ENCODE measurements around the gene TSC2. TPM values are rescaled to one million over a fixed set of nuclear protein-coding genes. Genes with fewer than 3 reads are reported as not detected.
A peak's percentile ranks its signal among the peaks of the same experiment; 100 is the strongest.

The TSC2 gene
- total RNA-seq, 3 donors from 2014 or later: 140 to 161 (median 150) TPM

DNA sequence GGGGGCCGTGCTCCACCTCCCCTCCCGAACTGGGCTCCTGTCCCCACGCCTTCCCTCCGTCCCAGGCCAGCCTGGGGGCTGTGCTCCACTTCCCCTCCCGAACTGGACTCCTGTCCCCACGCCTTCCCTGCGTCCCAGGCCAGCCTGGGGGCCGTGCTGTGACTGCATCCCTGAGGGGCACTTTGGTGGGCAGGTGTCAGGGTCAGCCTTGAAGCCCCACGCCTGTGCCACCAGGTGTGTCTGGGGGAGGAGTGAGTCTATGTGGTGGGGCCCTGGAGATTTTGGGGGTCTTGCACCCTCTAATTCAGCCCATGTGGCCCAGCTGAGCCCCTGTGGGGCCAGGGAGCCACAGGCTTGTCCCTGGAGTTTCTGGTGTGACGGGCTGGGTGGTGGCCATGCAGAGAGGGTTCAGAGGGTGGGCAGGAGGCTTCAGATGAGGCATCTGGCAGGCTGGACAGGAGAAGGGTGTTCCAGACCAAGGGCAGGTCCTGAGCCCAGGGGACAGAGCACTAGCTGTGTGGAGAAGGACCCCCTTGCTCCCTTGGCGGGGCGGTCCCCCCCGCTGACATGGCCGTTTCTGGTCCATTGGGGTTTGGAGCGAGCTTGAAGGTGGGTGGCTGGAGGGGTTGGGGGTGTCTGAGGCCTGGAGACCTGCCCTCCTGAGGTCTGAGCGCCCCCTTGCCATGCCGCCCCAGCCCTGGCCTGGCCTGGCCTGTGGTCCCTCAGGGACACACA is 12.9 kb upstream of the TSC2 start:
- no peaks in the 10 kb centered on the region for H3K36me3 ChIP-seq (ENCODE audit: low read depth)

DNA sequence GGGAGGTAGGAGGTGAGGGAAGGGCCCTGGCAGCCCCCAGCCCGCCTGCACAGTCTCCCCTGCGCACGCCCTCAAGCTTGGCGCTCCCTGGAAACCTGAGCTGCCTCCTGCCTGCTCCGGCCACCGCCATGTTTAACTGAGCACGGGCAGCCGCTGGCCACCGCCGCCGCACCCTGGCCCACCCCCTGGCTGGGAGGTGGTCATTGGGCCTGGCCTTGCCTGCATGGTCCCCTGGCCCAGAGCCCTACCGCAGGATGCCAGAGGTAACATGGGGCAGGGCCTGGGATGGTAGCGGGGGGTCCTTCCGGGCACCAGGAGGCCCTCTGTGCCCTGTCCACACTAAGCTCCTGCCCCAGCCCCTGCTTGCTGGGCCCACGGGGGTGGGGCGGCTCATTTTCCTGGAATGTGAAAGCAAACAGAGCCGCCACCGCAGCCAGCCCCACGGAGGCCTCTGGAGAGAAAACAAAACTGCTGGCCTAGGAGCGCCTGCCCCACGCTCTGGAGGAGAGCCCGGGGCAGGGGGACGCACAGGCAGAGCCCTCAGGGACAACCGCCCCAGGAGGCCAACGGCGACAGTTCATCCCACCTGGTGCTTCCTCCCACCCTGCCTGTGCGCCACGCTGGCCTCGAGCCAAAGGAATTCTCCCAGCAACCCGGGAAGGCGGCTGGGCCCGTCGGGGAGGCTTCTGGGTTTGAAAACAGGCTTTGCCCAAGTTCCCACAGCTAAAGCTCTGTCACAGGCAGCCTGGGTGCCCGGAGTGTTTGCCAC is 12.2 kb upstream of the TSC2 start:
- TF ChIP-seq, protein P1, sequence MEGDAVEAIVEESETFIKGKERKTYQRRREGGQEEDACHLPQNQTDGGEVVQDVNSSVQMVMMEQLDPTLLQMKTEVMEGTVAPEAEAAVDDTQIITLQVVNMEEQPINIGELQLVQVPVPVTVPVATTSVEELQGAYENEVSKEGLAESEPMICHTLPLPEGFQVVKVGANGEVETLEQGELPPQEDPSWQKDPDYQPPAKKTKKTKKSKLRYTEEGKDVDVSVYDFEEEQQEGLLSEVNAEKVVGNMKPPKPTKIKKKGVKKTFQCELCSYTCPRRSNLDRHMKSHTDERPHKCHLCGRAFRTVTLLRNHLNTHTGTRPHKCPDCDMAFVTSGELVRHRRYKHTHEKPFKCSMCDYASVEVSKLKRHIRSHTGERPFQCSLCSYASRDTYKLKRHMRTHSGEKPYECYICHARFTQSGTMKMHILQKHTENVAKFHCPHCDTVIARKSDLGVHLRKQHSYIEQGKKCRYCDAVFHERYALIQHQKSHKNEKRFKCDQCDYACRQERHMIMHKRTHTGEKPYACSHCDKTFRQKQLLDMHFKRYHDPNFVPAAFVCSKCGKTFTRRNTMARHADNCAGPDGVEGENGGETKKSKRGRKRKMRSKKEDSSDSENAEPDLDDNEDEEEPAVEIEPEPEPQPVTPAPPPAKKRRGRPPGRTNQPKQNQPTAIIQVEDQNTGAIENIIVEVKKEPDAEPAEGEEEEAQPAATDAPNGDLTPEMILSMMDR (IDR thresholded peaks at IDR 0.05): no peak
- peak in 1 of 3 donors; percentile 69 for DNase-seq
- Histone ChIP-seq H3K4me3 (no peak overlapping the region), H3K36me3 (ENCODE audit: low read depth) (no peaks in the 10 kb centered on the region), H3K4me1 (ENCODE audit: low read depth) (peaks cover 31% of the 10 kb centered on the region), H3K9me3 (no peaks in the 10 kb centered on the region)
- peak; percentile 32 for ATAC-seq
- intact Hi-C loops (cut with DNase I, micrococcal nuclease): no loop called here

More for the DNA sequence above, 12.9 kb upstream of the TSC2 start:
- H3K9me3 ChIP-seq: no peaks in the 10 kb centered on the region
- DNase-seq: no peak
- H3K4me1 ChIP-seq (ENCODE audit: low read depth): peaks cover 24% of the 10 kb centered on the region
- TF ChIP-seq, protein P1 (IDR thresholded peaks at IDR 0.05): no peak
- intact Hi-C loops (cut with DNase I, micrococcal nuclease): no loop called here
- no peak overlapping the region for H3K4me3 ChIP-seq
- ATAC-seq: no peak

DNA sequence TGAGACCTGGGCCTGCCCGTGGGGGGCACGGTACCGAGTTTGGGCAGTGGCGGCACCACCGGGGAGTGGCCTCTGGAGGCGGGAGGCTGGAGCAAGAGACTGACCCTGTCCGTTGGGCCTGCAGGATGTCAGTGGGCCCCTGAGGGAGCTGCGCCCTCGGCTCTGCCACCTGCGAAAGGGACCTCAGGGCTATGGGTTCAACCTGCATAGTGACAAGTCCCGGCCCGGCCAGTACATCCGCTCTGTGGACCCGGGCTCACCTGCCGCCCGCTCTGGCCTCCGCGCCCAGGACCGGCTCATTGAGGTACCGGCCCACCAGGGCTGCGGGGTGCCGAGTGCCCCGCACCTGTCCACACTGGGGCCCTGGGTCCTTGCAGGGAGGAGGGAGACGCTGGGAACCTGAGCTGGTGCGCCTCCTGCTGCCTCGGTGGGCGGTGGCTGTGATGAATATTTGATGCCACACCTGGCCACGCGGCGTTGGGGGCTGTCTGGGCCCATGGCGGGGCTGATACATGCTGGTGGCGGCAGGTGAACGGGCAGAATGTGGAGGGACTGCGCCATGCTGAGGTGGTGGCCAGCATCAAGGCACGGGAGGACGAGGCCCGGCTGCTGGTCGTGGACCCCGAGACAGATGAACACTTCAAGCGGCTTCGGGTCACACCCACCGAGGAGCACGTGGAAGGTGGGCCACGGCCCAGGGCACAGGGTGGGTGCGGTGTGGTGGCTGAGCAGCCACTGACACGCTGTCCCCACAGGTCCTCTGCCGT is 11.4 kb upstream of the TSC2 start:
- Histone ChIP-seq H3K36me3 (ENCODE audit: low read depth) (no peaks in the 10 kb centered on the region), H3K4me1 (ENCODE audit: low read depth) (peaks cover 39% of the 10 kb centered on the region), H3K4me3 (no peak overlapping the region), H3K9me3 (no peaks in the 10 kb centered on the region)
- TF ChIP-seq, protein P1 (IDR thresholded peaks at IDR 0.05): no peak
- intact Hi-C loops (cut with DNase I, micrococcal nuclease): no loop called here
- DNase-seq: no peak
- no peak for ATAC-seq

DNA sequence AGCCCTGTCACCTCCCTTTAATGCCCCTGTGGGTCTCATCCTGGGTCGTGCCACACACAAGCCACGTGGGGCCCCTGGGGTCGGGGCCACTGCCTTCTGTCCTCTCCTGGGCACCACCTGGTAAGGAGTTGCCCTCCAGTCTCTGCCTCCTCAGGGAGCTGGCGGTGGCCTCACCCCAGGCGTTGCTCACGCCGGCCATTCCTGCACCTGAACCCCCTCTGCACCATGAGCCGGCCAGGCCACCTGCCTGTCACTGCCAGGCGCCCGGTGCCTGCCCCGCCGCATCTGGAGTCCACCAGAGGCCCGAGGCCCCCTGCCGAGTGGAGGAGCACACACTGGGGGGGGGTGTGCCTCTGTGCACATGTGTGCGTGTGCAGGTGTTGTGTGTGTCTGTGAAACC is 10.7 kb upstream of the TSC2 start:
- ATAC-seq (no peak), DNase-seq (no peak)
- intact Hi-C loops (cut with DNase I, micrococcal nuclease): no loop called here
- TF ChIP-seq, protein P1 (IDR thresholded peaks at IDR 0.05): no peak
- Histone ChIP-seq H3K4me3 (no peak overlapping the region), H3K4me1 (ENCODE audit: low read depth) (peaks cover 46% of the 10 kb centered on the region), H3K9me3 (no peaks in the 10 kb centered on the region), H3K36me3 (ENCODE audit: low read depth) (no peaks in the 10 kb centered on the region)

DNA sequence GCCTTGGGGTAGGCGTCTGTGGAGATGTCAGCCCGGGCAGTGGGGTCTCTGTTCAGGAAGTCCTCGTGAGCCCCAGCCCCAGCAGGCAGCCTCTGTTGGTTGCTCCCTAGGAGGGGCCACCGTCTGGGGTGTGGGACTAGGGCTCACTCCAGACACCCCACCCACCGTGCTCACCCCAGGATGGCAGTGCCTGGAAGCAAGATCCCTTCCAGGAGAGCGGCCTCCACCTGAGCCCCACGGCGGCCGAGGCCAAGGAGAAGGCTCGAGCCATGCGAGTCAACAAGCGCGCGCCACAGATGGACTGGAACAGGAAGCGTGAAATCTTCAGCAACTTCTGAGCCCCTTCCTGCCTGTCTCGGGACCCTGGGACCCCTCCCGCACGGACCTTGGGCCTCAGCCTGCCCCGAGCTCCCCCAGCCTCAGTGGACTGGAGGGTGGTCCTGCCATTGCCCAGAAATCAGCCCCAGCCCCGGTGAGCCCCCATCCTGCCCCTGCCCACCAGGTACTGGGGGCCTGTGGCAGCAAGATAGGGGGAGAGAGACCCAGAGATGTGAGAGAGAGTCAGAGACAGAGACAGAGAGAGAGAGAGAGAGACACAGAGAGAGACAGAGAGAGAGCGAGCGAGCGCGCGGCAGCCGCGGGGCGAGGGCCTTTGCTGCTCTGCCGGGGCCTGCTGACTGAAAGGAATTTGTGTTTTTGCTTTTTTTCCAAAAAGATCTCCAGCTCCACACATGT is 10.0 kb upstream of the TSC2 start:
- TF ChIP-seq, protein P1 (IDR thresholded peaks at IDR 0.05): no peak
- no peaks in the 10 kb centered on the region for H3K36me3 ChIP-seq (ENCODE audit: low read depth)
- H3K4me1 ChIP-seq (ENCODE audit: low read depth): peaks cover 50% of the 10 kb centered on the region
- no peak for ATAC-seq
- H3K4me3 ChIP-seq: no peak overlapping the region
- no peaks in the 10 kb centered on the region for H3K9me3 ChIP-seq
- intact Hi-C loops (cut with DNase I, micrococcal nuclease): no loop called here
- no peak for DNase-seq

Data from mucosa of descending colon (tissue), 3 donors.